ENCODE data around the gene SPATC1L. TPM values are rescaled to one million over a fixed set of nuclear protein-coding genes. Genes with fewer than 3 reads are reported as not detected.

Gene SPATC1L
- total RNA-seq, 1 donor from 2014 or later: 14.1 TPM

- H3K27me3 Mint-ChIP-seq (ENCODE audit: low read depth): no peaks in the 10 kb centered on the region
- H3K36me3 Mint-ChIP-seq (ENCODE audit: low read depth): peaks cover 24% of the 10 kb centered on the region
- peak; percentile 75 for DNase-seq (ENCODE audit: low spot score)
- H3K9me3 Mint-ChIP-seq (ENCODE audit: low read depth): no peaks in the 10 kb centered on the region
- no peak for TF ChIP-seq CTCF (IDR thresholded peaks at IDR 0.05)
- peaks cover 8% of the 10 kb centered on the region for H3K4me1 Mint-ChIP-seq (ENCODE audit: low read depth)
- H3K4me3 Mint-ChIP-seq (ENCODE audit: unreplicated experiment): no peak overlapping the region
- no peak overlapping the region for H3K27ac Mint-ChIP-seq (ENCODE audit: unreplicated experiment)
These were observed 63.7 kb downstream of the SPATC1L start for GRCh38 chr21:46120301-46121285.

- no peak overlapping the region for H3K27ac Mint-ChIP-seq (ENCODE audit: unreplicated experiment)
- no peaks in the 10 kb centered on the region for H3K9me3 Mint-ChIP-seq (ENCODE audit: low read depth)
- H3K4me3 Mint-ChIP-seq (ENCODE audit: unreplicated experiment): no peak overlapping the region
- no peaks in the 10 kb centered on the region for H3K27me3 Mint-ChIP-seq (ENCODE audit: low read depth)
- peaks cover 8% of the 10 kb centered on the region for H3K4me1 Mint-ChIP-seq (ENCODE audit: low read depth)
- DNase-seq (ENCODE audit: low spot score): peak; percentile 68
- H3K36me3 Mint-ChIP-seq (ENCODE audit: low read depth): peaks cover 28% of the 10 kb centered on the region
- TF ChIP-seq CTCF (IDR thresholded peaks at IDR 0.05): no peak
These were observed 64.5 kb downstream of the SPATC1L start for GRCh38 chr21:46119637-46120271.

- DNase-seq (ENCODE audit: low spot score): peak; percentile 81
These were observed 65.1 kb downstream of the SPATC1L start for GRCh38 chr21:46119144-46119636.

GRCh38 chr21:46118316-46119143, 65.7 kb downstream of the SPATC1L start:
- H3K27me3 Mint-ChIP-seq (ENCODE audit: low read depth): no peaks in the 10 kb centered on the region
- H3K4me3 Mint-ChIP-seq (ENCODE audit: unreplicated experiment): no peak overlapping the region
- H3K4me1 Mint-ChIP-seq (ENCODE audit: low read depth): peaks cover 8% of the 10 kb centered on the region
- H3K36me3 Mint-ChIP-seq (ENCODE audit: low read depth): peaks cover 32% of the 10 kb centered on the region
- no peak for TF ChIP-seq CTCF (IDR thresholded peaks at IDR 0.05)
- no peaks in the 10 kb centered on the region for H3K9me3 Mint-ChIP-seq (ENCODE audit: low read depth)
- H3K27ac Mint-ChIP-seq (ENCODE audit: unreplicated experiment): no peak overlapping the region
- peak; percentile 88 for DNase-seq (ENCODE audit: low spot score)

More at GRCh38 chr21:46119144-46119636, 65.1 kb downstream of the SPATC1L start:
- no peak overlapping the region for H3K27ac Mint-ChIP-seq (ENCODE audit: unreplicated experiment)
- peaks cover 8% of the 10 kb centered on the region for H3K4me1 Mint-ChIP-seq (ENCODE audit: low read depth)
- no peak overlapping the region for H3K4me3 Mint-ChIP-seq (ENCODE audit: unreplicated experiment)
- H3K36me3 Mint-ChIP-seq (ENCODE audit: low read depth): peaks cover 29% of the 10 kb centered on the region
- no peaks in the 10 kb centered on the region for H3K9me3 Mint-ChIP-seq (ENCODE audit: low read depth)
- H3K27me3 Mint-ChIP-seq (ENCODE audit: low read depth): no peaks in the 10 kb centered on the region
- no peak for TF ChIP-seq CTCF (IDR thresholded peaks at IDR 0.05)

All from chondrocyte (in vitro differentiated cells).